IPS-NIHi7 (cell line): Measurements from ENCODE around the gene ORC1.
"Not testable (repeated sequence)": the region's sequence is repeated elsewhere in the genome, so short reads cannot be mapped to it uniquely, and the experiment has no call there.

ENCODE experiments used
- DNase-seq: peaks from one replicate; pipeline ENCODE4 v3.0.0; 2012; ENCODE audit warnings: mixed read lengths; ENCODE audit errors: extremely low spot score

Gene ORC1

DNA sequence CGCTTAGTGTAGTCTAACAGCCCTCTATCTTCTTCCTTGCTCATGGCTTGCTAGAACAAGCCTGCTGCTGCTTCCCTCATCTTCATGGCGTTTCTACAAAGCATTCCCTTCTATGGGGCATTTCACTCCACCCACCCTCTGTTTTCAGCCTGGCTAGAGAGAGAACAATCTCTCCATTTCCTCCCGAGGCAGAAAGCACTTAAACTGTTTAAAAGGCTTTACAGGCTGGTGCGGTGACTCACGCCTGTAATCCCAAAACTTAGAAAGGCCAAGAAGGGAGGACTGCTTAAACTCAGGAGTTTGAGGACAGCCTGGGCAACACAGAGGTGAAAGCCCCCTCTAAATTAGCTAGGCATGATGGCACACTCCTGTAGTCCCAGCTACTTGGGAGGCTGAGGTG is 17.8 kb downstream of the ORC1 start:
- DNase-seq = no peak

DNA sequence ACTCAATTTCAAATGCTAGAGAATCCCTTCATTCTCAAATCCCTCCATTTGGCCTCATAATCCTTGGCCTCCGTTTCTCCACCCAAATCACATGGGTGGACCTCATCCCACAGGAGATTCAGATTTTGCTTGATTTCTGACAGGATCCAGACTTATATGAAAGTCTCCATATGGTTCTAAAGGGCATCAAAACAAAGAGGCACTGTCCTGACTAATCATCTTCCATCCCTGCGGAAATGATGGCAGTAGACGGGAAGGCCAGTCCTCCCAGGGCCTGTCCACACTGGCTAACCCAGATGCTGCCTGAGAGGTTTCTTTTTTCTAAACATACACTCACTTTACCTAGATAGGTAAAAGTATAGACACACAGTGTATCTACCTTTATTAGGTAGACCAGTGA is 18.8 kb downstream of the ORC1 start:
- DNase-seq = no peak

DNA sequence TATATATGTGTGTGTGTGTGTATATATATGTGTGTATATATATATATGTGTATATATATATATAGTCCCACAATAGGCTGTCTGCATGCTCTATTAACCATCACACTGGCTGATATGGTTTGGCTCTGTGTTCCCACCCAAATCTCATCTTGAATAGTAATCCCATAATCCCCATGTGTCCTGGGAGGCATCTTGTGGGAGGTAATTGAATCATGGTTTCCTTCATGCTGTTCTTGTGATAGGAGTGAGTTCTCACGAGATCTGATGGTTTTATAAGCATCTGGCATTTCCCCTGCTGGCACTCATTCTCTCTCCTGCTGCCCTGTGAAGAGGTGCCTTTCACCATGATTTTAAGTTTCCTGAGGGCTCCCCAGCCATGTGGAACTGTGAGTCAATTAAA is 34.4 kb downstream of the ORC1 start:
- not testable (repeated sequence) for DNase-seq

DNA sequence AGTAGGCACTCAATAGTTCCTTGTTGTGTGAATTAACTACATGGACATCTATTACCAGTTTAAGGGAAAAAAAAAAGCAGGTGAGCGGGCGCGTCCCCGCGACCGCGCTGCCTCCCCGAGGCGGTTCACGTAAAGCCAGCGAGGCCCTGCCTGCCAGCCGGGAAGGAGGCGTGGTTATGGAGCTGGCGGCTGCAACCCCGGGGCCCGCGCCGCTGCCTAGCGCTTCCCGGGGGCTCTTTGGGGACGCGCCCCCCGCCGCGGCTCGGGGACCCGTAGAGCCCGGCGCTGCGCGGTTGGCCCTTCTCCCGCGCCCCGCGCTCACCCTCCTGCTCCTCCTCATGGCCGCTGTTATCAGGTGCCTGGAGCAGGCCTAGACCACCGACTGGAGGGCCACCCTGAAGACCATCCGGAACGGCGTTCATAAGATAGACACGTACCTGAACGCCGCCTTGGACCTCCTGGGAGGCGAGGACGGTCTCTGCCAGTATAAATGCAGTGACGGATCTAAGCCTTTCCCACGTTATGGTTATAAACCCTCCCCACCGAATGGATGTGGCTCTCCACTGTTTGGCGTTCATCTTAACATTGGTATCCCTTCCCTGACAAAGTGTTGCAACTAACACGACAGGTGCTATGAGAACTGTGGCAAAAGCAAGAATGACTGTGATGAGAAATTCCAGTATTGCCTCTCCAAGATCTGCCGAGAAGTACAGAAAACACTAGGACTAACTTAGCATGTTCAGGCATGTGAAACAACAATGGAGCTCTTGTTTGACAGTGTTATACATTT is 35.6 kb downstream of the ORC1 start:
- peak; percentile 77 for DNase-seq

DNA sequence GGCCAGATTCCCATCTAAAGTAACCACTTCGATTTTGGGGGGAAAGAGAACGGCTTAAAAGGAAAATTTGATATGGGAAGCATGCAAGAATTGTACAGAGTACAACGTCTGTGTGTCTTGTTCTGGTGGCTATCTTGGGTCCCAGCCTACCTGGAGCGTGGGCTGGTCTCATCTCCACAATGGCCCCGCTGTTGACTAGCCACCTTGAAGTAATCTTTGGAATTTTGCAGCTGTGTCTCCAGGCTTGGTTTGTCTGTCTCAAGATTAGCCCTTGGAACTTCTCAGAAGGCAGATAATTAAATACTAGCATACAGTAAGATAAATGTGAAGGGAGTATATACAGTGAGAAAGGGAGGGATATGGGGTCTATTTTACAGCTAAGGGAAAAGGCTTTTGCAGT is 37.0 kb downstream of the ORC1 start:
- DNase-seq = no peak

DNA sequence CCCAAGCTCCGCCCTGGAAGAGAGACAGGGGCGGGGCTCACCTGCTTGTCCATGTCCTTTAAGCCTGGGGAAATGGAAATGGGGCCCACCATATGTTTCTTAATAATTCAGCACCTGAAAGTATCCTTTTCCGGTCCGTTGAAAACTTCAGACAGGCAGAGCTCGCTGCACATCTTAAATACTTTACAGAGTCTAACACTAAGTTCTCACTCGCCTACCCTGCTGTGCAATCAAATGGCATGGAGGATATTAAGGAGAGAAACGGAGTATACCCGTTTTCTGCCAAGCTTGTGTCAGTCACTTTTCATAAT is 37.8 kb downstream of the ORC1 start:
- no peak for DNase-seq

DNA sequence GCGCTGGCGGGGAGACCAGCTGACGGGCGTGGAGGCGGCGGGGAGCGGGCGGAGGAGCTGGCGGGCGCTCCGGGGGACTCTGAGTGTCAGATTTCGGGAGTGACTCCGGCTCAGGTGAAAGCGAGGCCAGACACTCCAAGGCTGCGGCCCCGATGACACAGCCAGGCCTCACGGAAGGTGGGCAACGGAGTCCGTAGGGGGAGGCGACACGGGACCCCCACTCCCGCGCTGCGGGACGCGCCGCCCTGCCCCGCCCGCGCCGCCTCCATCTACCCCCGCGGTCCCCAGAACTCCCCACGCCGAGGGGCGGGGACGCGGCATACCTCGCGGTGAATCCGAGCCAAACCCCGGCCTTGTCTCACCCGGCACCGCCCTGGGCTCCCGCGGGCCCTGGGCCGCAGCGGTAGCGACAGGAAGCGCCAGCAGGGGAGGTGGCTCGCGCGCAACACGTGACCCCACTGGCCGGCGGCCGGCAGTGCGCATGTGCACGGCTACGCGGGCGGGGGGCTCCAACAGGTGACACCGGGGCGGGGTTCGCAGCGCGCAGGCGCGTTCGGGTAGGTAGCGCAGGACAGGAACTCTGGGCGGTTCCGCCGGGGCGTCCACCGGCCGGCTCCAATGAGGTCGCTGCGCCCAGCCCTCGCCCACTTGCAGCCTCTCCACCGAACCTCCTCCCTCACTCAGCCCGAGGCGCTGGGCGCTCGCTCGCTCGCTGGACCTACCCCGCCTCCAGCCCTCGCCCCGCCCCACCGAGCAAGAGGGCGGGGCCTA is 38.3 kb downstream of the ORC1 start, which contains the start of gene CC2D1B:
Gene CC2D1B, minus strand, starts transcription at position 460 of the 771 bp plus-strand sequence. CDS start 1,585 bp downstream, outside the sequence.
- DNase-seq = peak; percentile 100

DNA sequence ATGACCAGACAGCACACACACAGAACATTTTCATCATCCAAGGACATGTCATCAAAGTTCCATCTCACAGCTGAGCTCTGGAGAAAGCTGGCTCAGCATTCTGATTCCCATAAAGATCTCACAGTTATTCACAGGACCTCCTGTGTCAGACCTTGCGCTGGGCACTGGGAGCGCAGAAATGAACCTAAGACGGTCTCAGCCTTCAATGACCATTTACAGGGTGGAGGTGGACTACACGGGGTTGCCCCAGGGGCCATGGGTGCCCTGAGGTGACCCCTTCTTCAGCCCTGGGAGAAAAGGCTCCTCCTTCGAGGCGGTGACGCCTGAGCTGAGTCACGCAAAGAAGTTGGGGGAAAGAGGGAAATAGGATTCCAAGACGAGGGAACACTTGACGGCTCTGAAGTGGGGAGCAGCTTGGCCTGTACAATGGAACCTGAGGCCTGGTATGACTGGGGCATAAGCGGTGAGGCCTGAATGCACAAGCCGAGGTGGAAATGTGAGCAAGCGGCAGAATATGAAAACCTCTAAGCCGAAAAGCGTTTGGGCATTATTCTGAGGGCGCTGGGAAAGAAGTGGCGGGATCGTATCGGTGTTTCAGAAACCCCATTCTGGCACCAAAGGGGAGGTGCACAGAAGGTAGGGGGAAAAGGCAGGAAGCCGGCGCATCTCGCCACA is 39.0 kb downstream of the ORC1 start:
- peak; percentile 47 for DNase-seq

DNA sequence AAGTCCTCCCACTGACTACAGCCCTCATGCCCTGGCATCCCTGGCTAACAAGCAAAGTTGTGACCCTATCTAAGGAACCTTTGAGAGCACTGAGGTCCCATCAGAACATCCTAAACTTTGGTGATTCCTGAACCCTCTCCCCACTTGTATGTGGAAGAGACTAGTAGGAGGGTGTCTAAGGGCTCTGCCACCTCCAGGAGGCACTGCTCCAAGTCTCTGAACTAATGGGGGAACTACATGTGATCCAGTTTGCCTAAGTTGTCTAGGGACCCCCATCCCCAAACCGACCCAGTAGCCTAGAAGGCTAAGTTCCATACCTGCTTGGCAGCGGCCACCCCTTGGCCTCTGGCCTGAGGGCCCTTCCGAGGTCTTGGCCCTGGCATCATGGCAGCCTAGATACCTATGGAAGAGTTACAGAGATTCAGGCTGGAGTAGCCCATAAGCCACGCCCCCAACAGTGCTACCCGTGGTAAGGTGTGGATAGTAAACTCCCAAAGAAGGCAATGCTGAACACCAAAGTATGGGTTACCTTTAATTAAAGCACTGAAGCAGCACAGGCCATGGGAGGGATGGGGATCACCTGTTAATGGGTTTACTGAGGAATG is 39.9 kb downstream of the ORC1 start:
- DNase-seq = peak; percentile 21

DNA sequence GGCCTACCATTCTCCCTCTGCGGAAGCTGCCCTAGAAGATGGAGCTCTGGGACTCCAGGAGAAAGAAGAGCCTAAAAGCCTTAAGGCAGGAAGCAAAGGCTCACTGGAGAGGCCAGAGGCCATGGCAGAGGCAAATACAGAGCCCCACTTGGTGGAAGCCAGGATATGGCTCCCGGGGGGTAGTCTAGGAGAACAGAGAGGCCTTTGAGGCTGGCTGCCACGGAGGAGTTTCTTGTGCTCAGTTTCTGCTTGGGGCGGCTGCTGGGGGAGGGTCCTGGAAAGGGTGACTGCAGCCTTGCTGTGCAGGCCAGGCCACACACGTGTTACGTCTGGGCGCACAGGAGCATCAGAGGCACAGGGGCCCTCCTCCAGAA is 43.6 kb downstream of the ORC1 start:
- no peak for DNase-seq

DNA sequence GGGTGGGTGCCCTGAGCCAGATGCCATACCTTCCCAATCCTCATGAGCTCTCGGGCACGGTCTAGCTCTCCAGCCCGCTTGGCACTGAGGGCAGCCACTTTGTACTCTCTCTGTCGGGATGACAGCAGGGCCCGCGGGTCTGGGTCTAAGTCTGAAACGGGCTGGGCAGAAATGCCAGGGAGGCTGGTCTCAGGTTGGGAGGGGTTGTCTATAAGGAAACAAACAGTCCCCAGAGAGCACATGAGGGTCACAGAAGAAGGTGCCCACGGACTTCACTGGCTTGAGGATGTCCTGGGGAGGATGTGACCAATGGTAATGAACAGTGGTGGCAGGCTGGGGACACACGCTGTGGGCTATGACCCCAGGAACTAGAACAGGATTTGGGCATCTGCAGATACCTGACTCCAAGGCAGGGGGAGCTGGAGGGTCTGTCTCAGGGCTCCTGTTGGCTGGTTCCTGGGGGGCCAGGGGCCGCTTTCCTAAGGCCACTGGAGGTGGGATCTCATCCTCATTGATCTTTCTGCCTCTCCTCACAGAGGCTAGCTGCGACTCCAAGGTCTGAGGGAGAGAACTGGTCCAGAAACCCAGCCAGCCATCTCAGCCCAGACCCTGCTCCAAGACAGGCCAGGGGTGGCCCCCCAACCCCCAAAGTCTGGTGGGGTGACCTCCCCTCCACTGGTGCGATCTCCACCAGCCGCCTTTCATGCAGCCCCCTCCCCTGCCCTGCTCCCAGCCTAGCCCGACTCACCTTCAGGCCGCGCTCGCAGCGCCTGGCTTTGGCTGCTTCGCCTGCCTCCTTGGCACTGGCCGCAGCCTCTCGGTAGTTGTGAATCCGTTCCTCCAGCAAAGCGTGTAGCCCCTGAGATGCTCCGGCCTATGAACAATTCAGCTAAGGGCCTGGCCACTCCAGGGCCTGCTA is 44.3 kb downstream of the ORC1 start:
- DNase-seq = no peak

DNA sequence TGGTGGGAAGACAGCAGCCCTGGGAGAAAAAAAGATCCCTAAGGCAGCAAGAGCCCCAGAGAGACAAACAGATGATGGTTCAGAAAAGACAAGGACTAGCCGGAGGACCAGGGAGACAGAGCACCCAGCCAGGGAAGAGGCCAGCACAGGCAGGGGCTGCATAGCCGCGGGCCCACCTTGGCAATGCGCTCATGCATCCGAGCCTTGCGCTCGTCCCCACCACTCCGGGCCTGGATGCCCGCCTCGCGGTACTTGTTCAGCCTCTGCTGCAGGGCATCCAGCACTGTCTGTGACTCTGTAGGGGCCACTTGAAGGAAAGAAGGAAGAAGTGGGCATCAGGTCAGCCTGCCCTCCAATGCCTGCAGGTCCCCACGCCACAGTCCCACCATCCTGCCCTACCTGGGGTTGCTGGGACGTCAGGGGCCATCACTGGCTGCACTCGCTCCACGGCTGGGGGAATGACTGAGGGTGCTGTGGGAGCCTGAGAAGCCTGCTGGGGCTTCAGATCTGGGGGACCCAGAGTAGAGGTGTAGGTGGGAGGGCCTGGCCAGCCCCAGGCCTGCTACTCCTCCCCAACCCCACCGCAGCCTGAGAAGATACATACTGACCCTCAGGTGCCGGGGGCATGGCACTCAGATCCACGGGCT is 45.2 kb downstream of the ORC1 start:
- no peak for DNase-seq

DNA sequence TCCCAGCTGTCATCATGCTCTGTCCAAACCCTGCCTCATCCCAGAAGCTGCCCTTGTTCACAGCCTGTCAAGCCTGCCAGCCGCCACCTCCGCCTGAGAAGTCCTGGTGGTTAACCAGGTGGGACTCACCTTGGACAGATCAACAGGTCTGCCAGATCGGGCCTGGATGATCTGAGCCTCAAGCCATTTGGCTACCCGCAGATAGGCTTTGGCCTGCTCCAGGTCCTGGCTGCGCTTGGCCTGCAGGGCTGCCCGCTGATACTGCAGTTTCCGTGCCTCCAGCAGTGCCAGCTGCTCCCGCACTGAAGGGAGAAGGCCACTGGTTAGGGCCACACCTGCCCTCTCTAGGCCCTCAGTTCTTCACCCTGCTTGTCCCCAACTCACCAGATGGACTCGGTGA is 46.8 kb downstream of the ORC1 start:
- DNase-seq = no peak

DNA sequence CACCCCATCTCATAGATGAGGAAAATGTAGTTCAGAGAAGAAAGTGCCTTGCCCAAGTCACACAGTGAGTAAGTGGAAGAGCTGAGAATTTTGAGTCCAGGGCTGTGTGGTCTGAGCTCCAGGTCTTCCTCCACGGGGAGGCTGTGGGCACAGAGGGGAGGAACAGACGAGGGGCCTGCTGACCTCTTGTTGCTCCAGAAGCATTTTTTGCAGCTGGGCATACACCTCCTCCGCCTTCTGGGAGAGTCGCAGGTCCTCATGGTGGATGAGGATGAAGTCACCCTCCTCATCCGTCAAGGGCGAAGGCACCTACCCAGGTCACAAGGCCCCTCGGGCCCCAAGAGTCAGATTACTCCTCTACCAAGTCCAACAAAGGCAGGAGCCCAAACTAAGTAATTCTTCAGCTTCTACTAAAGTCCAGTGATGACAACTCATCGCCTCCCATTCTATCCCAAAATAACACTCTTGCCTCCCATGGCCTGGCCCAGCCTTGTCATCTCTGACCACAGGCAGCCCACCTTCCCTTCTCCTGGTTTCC is 47.3 kb downstream of the ORC1 start:
- DNase-seq = no peak

DNA sequence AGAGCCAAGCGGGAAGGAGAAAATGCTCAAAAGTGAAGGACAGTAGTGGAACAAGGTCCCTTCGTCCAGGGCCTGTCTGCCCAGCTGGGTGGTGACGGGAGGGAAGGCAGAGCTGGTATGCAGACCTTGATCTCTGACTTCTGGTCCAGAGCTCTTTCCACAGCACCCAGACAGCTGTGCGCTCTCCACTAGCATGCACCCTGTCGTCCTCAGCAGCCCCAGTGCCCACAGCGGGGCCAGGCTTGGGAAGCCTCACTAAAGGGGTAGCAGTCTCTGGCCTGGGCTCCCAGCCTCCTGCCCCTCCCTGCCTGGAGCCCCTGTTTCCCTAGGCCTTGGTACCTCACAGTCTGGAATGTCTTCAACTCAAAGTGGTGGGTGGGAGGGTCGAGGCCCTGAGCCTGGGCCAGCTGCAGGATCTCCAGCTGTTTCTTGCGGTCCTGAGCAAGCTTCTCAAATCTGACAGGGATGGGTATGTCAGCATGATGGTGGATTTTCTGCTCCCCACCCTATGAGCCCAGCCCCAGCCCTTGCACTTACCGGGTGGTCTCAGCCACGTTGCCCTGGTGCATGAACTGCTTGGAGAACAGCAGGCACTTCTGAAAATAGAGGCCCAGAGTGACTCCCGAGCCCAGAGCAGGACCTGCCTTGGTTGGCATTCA is 48.2 kb downstream of the ORC1 start:
- no peak for DNase-seq

DNA sequence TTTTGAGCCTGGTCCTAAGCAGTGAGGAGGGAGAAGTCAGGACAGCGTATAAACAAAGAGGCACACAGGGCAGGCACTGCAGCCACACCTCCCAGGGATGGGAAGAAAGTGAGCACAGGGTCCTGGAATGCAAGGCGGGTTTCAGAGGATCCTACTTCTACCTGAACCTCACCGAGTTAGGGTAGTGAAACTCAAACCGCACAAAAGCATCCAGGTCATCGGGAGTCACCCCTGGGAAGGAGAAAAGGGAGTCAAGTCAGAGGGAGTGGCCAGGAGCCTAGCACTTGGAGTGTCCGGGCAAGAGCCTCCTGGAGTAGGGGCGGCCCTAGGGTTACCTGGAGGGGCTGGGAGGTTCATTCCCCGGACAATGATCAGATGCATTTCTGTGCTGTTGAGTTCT is 48.8 kb downstream of the ORC1 start:
- no peak for DNase-seq

DNA sequence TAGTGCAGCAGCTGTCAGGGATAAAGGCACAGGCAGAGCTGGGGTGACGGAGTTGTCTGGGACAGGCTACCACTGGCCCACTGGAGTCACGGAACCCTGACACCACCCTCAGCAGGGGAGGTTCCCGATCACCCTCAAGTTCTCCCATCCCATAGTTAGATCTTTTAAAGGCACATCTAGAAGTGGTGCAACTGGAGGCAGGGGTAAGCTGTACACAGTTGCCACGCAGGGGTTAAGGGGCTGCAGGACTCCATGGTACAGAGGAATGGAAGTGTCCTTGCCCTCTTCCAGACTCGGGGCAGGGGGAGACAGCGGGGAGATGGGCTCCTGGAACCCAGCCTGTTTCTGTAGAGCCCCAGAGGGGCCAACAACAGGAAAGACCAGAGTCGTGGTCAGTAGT is 51.5 kb downstream of the ORC1 start:
- DNase-seq = no peak

DNA sequence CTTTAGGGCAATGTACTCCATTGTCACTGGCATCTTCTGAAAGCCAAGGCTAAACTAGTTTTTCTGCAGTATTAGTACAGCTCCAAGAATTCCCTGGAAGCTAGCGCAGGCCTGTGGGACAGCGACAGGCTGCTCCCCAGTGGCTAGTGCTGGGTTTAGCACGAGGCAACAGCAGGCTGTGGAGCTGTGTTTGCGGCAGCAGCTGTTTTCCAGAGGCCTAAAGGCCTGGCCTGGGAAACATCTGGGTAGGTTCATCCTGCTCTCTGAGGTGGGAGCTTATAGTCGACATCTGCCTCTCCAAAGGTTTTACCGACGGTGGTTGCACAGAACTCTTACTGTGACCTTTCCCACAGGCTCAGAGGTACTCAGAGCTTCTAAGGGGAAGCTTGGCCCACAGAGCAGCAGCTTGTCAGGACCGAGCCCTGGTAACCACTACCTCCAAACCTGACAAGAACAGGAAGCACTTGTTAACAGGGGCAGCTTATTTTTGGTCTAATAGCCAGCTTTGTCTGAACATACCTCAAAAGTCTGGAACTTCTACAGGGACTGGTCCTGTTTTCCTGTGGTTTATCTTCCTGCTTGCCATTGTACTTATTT is 55.4 kb downstream of the ORC1 start:
- peak; percentile 82 for DNase-seq

DNA sequence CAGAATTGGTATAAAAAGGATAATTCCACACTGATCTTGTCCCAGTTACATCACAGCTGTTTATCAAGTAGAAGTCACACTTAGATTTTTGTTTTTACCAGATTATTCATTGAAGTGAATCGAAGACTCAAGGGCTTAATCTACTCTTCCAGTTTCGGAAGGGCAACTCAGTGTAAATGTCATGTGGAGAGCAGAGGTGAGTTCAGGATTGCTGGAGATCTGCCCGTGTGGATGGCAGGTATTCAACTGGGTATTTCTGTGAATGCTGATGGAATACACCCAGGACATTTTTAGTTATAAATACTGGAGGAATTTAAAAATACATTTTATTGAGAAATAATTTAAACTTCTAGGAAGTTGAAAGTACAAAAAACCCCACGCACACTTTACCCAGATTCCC is 57.6 kb downstream of the ORC1 start:
- DNase-seq = no peak

DNA sequence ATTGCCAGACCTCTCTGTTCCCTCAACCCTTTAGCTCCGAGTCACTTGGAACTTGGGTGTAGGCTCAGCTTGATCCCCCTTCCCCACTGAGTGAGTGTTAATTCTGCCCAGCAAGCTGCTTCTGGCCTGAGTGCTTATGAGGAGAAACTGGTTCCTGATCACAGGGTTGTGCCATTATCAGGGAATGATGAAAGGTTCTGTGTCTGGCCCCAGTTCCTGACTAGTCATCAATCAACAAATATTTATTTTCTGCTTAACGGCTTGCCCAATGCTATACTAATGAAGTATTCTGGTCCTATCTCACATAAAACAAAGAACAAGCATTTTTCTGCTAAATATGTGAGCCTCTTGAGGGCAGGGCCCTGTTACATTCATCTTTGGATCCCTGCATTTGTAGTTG is 59.0 kb downstream of the ORC1 start:
- DNase-seq = no peak
